Central memory CD8-positive, alpha-beta T cell (primary cell): Measurements from ENCODE around the gene PARD3.

ENCODE experiments used
- ATAC-seq: fragments of 150-1000 bp; cut with Tn5 transposase; replicated peaks from 2 replicates; pipeline ENCODE4 v1.10.0; 2022; ENCODE audit warnings: mild to moderate bottlenecking, moderate FRiP score, moderate number of reproducible peaks; ENCODE audit not compliant: poor library complexity, severe bottlenecking; ENCODE audit errors: extremely low read depth
- DNase-seq, 2 donors: peaks; one replicate each; pipeline ENCODE4 v3.0.0; 2021; ENCODE audit warnings: low spot score in 2 of 2
- H3K27ac Mint-ChIP-seq: one replicate; pipeline ENCODE4 v1.8.0; 2022; ENCODE audit warnings: low read depth, mild to moderate bottlenecking, moderate library complexity, mixed read lengths
- H3K27me3 Mint-ChIP-seq: one replicate; pipeline ENCODE4 v1.8.0; 2022; ENCODE audit warnings: mixed read lengths
- H3K36me3 Mint-ChIP-seq: one replicate; pipeline ENCODE4 v1.8.0; 2022; ENCODE audit warnings: mild to moderate bottlenecking, moderate library complexity, mixed read lengths; ENCODE audit not compliant: insufficient read depth
- H3K4me1 Mint-ChIP-seq: one replicate; pipeline ENCODE4 v1.8.0; 2022; ENCODE audit warnings: mixed read lengths
- H3K4me3 Mint-ChIP-seq: one replicate; pipeline ENCODE4 v1.8.0; 2022; ENCODE audit warnings: mild to moderate bottlenecking, moderate library complexity, mixed read lengths
- H3K9me3 Mint-ChIP-seq: one replicate; pipeline ENCODE4 v1.8.0; 2022; ENCODE audit warnings: mixed read lengths

Gene PARD3

DNA sequence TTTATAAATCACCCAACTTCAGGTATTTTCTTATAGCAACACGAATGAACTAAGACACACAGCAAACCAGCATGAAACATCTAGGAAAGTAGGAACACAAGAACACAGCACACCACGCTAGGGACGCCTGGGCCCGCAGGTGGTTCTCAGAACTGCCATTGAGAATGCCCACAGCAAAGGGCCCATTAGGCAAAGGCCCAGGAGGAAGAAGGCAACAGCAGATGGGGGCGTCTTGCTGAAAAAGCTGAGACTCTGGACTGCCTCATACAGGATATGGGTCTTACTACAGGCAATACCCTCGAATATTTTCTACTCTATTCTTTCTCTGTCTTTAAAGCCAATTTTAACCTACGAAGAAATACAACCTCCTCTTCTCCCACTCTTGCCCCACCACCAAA, 77.3 kb downstream of the PARD3 start:
- H3K27ac Mint-ChIP-seq: no peak overlapping the region
- H3K27me3 Mint-ChIP-seq: peaks cover 49% of the 10 kb centered on the region
- H3K36me3 Mint-ChIP-seq: no peaks in the 10 kb centered on the region
- no peak overlapping the region for H3K4me3 Mint-ChIP-seq
- no peaks in the 10 kb centered on the region for H3K9me3 Mint-ChIP-seq
- DNase-seq: no peak
- no peak for ATAC-seq
- H3K4me1 Mint-ChIP-seq: no peaks in the 10 kb centered on the region

DNA sequence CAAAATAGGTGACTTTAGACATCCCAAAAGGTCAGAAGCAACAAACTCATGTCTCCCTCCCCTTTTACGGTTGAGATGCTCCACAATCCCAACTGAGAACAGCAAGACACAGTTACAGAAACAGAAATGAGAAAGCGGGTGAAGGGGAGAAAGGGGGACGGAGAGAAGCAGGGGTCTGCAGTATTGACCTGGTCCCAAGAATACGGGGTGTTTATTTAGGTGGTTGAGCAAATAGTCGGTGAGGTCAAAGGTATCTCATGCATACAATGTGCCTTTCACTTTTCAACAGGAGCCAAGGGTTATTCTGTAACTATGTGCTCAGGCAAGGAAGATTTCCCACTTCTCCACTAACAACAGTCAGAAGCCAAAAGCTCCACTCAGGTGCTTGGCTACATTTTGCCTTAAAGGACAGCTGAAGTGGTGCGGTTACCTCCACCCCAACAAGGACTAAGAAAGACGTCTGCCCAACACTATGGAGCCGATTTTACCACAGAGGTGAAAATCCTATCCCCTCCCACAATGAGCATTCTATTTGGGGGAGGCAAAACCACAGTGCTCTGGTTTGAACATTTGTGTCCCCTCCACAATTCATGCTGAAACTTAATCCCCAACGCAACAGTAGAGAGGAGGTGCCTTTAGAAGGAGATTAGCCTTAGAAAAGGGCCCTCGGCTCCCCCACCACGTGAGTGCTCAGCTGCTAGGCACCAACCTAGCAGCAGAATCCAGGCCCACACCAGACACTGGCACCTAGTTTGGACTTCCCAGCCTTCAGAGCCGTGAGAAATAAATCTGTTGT, 77.9 kb downstream of the PARD3 start:
- Mint-ChIP-seq H3K27ac (no peak overlapping the region), H3K27me3 (peaks cover 43% of the 10 kb centered on the region), H3K9me3 (no peaks in the 10 kb centered on the region), H3K4me3 (no peak overlapping the region), H3K4me1 (no peaks in the 10 kb centered on the region), H3K36me3 (no peaks in the 10 kb centered on the region)
- DNase-seq: no peak
- no peak for ATAC-seq

DNA sequence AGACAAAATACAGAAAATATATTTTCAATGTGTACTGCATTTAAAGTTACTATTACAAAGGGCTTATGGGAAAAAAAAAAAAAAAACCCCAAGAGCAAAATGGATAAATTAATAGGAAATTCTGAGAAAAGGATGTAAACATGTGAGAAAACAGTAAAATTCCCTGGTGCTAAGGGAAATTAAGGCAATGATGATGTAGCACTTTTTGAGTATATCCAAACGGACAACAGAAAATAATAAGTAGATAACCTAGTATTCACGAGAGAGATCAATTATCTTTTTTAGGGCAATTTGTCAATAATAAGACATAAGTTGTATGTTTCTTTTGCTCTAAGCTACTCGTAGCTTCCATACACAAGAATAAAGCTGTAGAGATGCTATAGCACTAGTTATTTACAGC, 80.2 kb downstream of the PARD3 start:
- ATAC-seq (no peak), DNase-seq (no peak)
- Mint-ChIP-seq H3K9me3 (no peaks in the 10 kb centered on the region), H3K27me3 (peaks cover 28% of the 10 kb centered on the region), H3K4me1 (no peaks in the 10 kb centered on the region), H3K27ac (no peak overlapping the region), H3K36me3 (no peaks in the 10 kb centered on the region), H3K4me3 (no peak overlapping the region)

DNA sequence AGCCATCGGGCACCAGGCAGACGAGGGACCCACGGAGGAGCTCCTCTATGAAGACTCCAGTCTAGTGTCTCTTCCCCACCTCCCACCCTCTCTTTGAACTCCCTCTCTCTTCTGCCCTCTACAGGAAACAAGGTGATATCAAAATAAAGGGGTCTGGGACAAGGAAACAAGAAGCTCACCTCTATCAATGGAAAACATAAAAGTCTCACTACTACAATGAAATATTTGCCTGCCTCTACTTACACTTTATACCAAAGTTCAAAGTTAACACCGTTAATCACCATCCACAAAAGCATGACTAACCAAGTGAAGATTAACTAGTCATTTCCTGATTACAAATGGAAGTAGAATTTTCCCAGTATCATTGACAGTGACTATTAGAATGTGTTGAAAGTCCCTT, 82.2 kb downstream of the PARD3 start:
- no peak for DNase-seq
- Mint-ChIP-seq H3K27ac (no peak overlapping the region), H3K4me3 (no peak overlapping the region), H3K4me1 (no peaks in the 10 kb centered on the region), H3K9me3 (no peaks in the 10 kb centered on the region), H3K27me3 (peaks cover 11% of the 10 kb centered on the region), H3K36me3 (no peaks in the 10 kb centered on the region)
- no peak for ATAC-seq

DNA sequence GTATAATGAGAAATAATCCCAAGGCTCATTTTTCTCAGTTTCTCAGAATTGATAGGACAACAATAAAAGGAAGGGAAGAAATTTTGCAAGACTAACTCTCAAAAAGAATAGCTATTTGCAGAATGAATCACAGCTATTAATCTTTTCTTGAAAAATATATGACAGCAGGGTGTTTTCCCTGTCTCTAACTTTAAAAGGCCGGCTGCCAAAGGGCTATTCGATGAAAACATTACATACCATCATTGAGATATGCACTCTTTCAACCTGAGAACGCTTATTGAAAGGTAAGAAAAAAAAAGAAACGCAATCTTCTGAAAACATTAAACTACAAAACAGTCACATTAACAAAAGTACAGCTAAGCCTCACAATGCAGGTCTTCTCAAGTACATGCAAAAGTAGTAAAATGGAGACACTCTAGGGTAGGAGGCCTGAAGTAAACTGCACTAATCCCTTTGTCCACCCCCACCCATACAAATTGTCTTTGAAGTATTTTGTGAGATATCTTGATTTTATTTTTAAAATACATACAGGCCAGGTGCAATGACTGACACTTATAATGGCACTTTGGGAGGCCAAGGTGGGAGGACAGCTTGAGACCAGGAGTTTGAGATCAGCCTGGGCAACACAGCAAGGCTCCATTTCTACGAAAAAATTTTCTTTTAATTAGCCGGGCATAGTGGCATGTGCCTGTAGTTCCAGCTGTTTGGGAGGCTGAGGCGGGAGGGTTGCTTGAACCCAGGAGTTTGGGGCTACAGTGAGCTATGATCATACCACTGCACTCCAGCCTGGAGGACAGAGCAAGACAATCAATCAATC, 83.0 kb downstream of the PARD3 start:
- Mint-ChIP-seq H3K4me1 (no peaks in the 10 kb centered on the region), H3K4me3 (no peak overlapping the region), H3K9me3 (no peaks in the 10 kb centered on the region), H3K27me3 (peaks cover 9% of the 10 kb centered on the region), H3K36me3 (no peaks in the 10 kb centered on the region), H3K27ac (no peak overlapping the region)
- ATAC-seq (no peak), DNase-seq (no peak)

DNA sequence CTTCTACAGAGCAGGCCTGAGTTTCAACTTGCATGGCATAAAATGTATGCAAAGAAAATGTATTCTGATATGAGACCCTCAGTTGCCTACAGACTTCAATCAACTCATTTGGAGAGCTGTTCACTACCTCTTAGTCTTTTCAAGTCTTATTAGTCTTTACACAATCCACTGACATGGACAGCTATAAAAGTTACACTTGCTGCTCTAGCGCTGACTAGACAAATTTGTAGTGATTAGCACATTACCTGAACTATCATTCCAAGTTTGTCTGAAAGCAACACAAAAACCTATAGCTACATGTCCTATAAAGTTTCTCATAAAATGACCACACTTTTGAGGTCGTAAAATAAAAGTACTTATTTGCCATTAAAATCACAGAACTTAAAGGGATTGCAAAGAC, 83.9 kb downstream of the PARD3 start:
- Mint-ChIP-seq H3K36me3 (no peaks in the 10 kb centered on the region), H3K4me1 (no peaks in the 10 kb centered on the region), H3K9me3 (no peaks in the 10 kb centered on the region), H3K27ac (no peak overlapping the region), H3K27me3 (peaks cover 12% of the 10 kb centered on the region), H3K4me3 (no peak overlapping the region)
- DNase-seq (no peak), ATAC-seq (no peak)

DNA sequence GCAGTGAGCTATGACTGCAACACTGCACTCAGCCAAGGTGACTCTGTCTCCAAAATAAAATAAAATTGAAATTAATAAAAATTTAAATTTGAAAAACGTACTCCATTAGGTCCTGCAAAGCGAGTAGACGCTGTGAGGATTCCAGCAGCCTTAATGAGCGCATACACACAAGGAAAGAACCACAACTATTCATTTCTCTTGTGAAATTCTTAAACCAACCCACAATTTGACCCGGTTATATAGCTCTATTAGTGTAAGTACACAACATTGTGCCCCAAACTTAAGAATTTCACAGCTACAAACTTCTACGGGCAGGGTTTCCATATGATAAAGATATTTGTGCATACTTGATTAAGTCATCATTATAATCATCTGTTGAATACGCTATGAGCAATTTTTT, 84.4 kb downstream of the PARD3 start:
- Mint-ChIP-seq H3K36me3 (no peaks in the 10 kb centered on the region), H3K27me3 (peaks cover 12% of the 10 kb centered on the region), H3K27ac (no peak overlapping the region), H3K4me3 (no peak overlapping the region), H3K4me1 (no peaks in the 10 kb centered on the region), H3K9me3 (no peaks in the 10 kb centered on the region)
- no peak for DNase-seq
- ATAC-seq: no peak

DNA sequence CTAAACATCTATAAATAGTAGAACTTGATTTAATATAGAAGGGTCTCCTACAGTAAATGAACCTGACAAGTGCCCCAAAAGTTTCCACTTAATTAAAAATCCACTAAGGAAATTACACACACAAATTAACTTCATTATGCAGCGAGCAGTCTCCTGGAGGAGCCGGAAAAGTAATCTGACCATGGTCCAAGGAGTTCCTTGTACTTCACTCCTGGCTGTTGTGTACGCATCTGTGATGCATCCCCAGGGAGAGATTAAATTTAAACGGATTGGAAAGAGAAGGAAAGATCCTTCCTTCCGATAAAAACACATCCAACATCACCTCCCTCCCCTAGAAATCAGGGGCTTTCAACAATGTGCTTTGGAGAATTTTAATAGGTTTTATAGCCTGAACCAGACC, 85.5 kb downstream of the PARD3 start:
- H3K4me3 Mint-ChIP-seq: no peak overlapping the region
- no peak overlapping the region for H3K27ac Mint-ChIP-seq
- ATAC-seq (no peak), DNase-seq (no peak)
- H3K27me3 Mint-ChIP-seq: peaks cover 12% of the 10 kb centered on the region
- H3K4me1 Mint-ChIP-seq: no peaks in the 10 kb centered on the region
- H3K9me3 Mint-ChIP-seq: no peaks in the 10 kb centered on the region
- no peaks in the 10 kb centered on the region for H3K36me3 Mint-ChIP-seq

DNA sequence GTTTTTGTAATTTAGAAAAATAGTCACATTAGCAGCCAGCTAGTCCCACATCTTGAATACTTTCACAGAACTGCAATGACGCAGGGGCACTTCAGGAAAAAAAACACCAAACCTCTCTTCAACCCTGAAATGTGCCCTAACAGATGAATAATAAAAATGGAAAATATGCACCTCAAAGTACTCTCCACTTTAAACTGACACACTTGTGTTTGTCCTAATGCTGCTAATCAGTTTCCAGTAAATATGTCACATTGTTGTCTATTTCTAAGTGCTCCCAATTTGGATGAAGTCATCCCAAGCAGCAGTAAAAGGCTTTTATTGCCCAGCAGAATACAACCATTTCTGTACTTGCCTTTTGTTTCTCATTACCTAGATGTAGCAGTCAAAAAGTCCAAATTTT, 86.7 kb downstream of the PARD3 start:
- Mint-ChIP-seq H3K27ac (no peak overlapping the region), H3K4me3 (no peak overlapping the region), H3K4me1 (no peaks in the 10 kb centered on the region), H3K27me3 (peaks cover 18% of the 10 kb centered on the region), H3K36me3 (no peaks in the 10 kb centered on the region), H3K9me3 (no peaks in the 10 kb centered on the region)
- no peak for DNase-seq
- no peak for ATAC-seq

DNA sequence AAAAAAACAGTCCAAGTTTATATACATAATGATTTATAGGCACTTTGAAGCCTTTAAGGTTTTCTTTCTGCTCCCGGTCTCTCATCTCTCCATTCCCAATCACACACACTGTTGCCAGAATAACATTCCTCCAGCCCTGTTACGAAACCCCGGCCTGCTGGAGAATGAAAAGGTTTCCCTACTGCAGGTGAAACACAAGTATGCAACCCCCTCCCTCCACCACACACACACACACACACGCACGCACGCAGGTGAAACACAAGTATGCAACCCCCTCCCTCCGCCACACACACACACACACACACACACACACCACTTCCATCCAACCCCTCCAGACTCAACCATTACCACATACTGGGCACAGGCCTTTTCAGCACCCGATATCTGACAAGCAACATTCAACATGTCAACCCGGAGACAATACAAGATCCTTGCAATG, 87.5 kb downstream of the PARD3 start:
- Mint-ChIP-seq H3K27me3 (peaks cover 20% of the 10 kb centered on the region), H3K27ac (no peak overlapping the region), H3K36me3 (no peaks in the 10 kb centered on the region), H3K9me3 (no peaks in the 10 kb centered on the region), H3K4me3 (no peak overlapping the region), H3K4me1 (no peaks in the 10 kb centered on the region)
- no peak for ATAC-seq
- no peak for DNase-seq

DNA sequence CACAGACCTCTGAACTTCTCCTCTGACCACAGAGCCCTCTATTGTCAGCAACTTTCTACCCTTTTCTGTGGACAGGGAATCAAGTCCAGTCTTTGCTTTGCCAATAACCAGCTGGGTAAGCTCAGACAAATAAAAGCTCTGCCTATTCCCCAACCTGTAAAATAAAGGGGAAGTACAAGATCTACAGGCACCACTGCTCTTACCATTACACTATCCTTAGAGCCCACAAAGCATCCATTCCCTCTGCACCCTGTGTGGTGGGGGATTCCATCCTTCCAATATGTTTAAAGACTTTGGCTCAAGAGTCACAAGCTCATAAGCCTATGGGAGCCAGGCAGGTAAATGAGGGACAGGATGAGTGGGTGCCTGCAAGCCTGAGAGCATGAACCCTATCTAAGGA, 88.2 kb downstream of the PARD3 start:
- no peak overlapping the region for H3K4me3 Mint-ChIP-seq
- no peaks in the 10 kb centered on the region for H3K36me3 Mint-ChIP-seq
- H3K27ac Mint-ChIP-seq: no peak overlapping the region
- DNase-seq (no peak), ATAC-seq (no peak)
- H3K27me3 Mint-ChIP-seq: peaks cover 20% of the 10 kb centered on the region
- no peaks in the 10 kb centered on the region for H3K4me1 Mint-ChIP-seq
- H3K9me3 Mint-ChIP-seq: no peaks in the 10 kb centered on the region

DNA sequence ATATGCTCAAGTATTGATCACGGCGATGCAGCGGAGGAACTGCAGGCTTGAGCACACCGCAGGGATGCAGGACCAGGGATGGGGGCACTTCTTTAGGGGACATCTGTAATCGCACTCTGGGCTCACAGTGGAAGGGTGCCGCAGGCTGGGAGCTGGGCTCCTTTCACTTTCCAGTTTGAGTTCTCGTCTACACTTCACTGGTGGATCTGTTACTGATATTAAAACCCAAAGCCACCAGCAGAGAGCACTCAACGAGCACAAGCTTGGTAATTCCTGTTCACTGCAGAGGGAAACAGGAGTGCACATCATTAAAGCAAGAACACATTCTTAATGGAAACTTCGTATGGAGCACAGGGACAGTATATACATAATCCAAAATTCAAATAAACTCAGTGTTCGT, 91.3 kb downstream of the PARD3 start:
- Mint-ChIP-seq H3K27ac (no peak overlapping the region), H3K36me3 (no peaks in the 10 kb centered on the region), H3K9me3 (no peaks in the 10 kb centered on the region), H3K4me3 (no peak overlapping the region), H3K27me3 (peaks cover 20% of the 10 kb centered on the region), H3K4me1 (no peaks in the 10 kb centered on the region)
- DNase-seq: no peak
- ATAC-seq: no peak

DNA sequence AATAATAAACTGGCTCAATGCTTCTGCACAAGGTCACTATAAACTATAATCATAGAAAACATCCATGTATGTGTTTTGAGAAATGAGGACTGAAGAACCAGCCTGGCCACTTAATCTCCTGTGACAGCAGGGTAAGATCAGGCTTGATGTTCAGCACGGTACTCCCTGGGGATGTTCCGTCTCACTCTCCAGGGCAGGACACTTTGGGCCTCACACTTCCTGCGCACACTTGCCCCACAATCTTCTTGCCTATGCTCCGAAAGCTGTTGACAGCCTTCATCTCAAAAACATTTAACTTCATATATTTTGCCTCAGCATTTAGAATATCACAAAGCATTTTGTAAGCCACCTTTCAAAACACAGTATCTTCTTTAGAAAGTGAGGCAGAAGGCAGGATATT, 92.7 kb downstream of the PARD3 start:
- ATAC-seq: no peak
- H3K27ac Mint-ChIP-seq: no peak overlapping the region

More for the DNA sequence above, 92.7 kb downstream of the PARD3 start:
- Mint-ChIP-seq H3K4me1 (no peaks in the 10 kb centered on the region), H3K36me3 (peaks cover 2% of the 10 kb centered on the region), H3K4me3 (no peak overlapping the region), H3K27me3 (peaks cover 18% of the 10 kb centered on the region), H3K9me3 (no peaks in the 10 kb centered on the region)
- DNase-seq: no peak
